Hypothalamus (tissue), 51 donors: ENCODE data around the gene GAPVD1.
"Not testable (repeated sequence)": the region's sequence is repeated elsewhere in the genome, so short reads cannot be mapped to it uniquely, and the experiment has no call there.

Source experiments
- DNase-seq, 51 donors: peaks; one replicate each; lab custom pipeline; 2025; lab: John Stamatoyannopoulos, UW

The GAPVD1 gene

GRCh38 chr9:125304273-125304672, 42.6 kb downstream of the GAPVD1 start:
- DNase-seq = no peak

- DNase-seq = no peak
Measured at GRCh38 chr9:125312411-125312810, 50.8 kb downstream of the GAPVD1 start.

DNA sequence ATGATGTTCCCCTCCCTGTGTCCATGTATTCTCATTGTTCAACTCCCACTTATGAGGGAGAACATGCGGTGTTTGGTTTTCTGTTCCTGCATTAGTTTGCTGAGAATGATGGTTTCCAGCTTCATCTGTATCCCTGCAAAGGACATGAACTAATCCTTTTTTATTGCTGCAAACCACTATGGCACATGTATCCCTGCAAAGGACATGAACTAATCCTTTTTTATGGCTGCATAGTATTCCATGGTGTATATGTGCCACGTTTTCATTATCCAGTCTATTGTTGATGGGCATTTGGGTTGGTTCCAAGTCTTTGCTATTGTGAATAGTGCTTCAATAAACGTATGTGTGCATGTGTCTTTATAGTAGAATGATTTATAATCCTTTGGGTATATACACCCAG, 54.7 kb downstream of the GAPVD1 start:
- DNase-seq = not testable (repeated sequence)

- no peak for DNase-seq
Measured at GRCh38 chr9:125317704-125318103, 56.1 kb downstream of the GAPVD1 start.

- DNase-seq = no peak
Measured at GRCh38 chr9:125321496-125321895, 59.9 kb downstream of the GAPVD1 start.

- DNase-seq = no peak
Measured at GRCh38 chr9:125323615-125324014, 62.0 kb downstream of the GAPVD1 start.

DNA sequence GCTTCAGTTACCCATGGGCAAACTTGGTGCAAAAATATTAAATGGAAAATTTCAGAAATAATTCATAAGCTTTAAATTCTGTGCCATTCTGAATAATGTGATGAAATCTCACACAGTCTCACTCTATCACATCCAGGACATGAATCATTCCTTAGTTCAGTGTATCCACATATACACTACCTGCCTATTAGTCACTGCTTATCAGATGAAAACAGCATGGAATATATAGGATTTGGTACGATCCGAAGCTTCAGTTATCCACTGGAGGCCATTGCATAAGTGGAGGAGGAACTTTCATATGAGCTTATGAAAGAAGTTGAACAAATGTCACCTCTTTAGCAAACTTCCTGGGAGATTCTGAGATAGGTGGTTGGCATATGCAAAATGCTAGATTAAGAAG, 64.2 kb downstream of the GAPVD1 start:
- DNase-seq = no peak

DNA sequence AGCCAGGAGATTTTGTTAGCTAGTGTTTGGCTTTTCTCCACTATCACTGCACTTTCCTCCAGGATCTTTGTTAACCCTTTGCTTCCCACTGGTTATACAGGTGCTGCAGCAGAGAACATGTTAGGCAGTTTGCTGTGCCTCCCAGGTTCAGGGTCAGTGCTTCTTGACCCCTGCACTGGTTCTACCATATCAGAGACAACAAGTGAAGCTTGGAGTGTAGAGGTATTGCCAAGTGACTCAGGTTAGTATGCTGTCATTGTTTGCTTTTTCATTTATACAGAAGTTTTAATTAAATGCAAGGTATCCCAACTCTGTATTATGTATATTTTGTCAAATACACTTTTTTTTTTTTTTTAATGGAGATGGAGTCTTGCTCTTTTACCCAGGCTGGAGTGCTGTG, 68.4 kb downstream of the GAPVD1 start:
- DNase-seq = no peak

DNA sequence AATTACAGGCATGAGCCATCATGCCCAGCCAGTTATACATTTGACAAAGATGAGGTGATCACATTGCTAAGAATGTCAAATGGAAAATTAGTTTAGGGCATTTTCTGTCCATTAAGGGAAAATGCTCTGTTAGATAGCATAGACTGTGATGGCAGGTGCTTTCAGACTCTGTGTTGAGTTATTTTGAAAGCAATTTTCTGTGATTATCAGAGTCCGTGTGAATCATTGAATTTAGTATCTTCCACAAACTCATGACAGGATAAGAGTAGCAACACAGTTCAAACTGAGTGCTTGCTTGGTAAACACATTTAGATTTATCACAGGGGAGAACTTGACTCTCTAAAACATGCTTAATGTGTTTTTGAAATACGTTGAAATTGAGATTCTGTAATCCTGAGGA, 69.0 kb downstream of the GAPVD1 start:
- no peak for DNase-seq

DNA sequence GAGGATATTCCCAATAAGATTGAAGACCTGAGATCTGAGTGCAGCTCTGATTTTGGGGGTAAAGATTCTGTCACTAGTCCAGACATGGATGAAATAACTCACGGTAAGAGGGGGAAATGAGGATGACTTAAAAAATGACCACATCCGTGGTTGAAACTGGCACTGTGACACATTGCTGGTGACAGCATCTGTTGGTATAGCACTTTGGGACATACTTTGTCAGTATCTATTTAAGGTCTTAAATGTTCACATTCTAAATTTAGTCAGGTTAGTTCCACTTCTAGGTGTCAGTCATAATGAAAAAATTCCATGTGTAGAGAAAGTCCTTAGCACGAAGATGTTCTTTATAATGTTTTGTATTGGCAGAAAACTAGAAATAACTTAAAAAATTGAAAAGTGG, 70.9 kb downstream of the GAPVD1 start:
- no peak for DNase-seq

- DNase-seq = no peak
Measured at GRCh38 chr9:125337236-125337635, 75.6 kb downstream of the GAPVD1 start.

DNA sequence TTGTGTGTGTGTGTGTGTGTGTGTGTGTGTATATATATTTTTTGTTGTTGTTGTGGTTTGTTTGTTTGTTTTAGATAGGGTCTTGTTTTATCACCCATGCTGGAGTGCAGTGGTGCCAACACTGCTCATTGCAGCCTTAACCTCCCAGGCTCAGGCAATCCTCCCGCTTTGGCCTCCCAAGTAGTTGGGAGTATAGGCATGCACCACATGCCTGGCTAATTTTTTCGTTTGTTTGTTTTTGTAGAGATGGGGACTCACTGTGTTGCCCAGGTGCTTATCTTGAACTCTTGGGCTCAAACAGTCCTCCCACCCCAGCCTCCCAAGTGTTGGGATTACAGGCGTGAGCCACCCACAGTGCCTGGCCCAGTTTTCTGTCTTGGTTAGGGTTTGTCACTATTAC, 77.3 kb downstream of the GAPVD1 start:
- DNase-seq = no peak

DNA sequence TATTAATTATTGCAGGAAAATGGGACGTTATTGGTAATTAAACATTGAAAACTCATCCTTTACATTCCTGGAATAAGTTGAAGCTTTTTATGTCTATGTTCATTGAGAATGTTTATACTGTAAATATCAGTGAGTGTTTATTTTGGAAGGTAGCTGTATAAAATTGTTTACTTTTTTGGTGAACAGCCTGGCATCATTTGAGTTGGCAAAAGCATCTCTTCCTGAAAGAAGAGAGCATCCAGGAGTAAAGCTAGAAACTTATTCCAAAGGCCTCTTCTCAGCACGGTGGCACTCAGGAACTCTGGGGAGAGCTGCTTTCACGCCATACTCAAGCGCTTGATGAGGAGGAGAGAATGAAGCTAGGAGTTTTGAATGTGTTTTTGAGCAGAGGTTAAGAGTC, 79.9 kb downstream of the GAPVD1 start:
- no peak for DNase-seq

DNA sequence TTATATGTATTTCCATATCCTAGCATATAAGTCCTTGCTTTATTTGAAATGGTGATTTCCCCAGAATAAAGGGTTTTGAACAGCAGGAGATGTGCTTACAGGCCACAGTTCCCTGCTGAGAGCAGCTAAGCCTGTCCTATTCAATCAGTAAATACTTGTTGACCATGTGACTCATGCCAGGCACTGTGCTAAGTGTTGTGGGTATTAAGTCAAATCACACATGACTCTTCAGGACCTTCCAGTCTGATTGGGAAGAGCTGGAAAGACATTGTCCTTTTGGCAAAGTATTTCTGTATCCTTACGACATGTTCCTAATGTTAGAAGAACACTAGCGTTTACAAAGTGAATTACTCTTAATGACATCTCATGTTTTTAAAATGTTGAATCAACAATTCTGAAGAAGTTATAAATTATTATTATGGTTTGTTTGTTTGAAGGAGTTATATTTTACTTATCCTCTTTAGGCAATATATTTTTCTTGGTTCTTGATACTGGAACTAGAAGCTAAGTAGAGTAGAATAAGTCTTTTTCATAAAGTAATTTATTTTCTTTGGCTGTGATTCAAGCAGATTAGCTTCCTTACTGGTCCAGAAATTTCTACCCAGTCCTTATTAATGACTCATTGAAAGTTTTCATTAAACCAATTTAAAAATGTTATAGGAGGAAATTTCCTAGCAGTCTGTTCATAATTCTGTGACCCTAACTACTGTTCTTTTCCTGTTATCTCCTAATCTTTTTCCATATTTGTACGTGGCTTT, 82.1 kb downstream of the GAPVD1 start:
- no peak for DNase-seq

- DNase-seq = no peak
Measured at GRCh38 chr9:125346080-125346732, 84.6 kb downstream of the GAPVD1 start.

GRCh38 chr9:125355601-125356000, 94.0 kb downstream of the GAPVD1 start:
- no peak for DNase-seq

GRCh38 chr9:125356032-125356431, 94.4 kb downstream of the GAPVD1 start:
- no peak for DNase-seq

- DNase-seq = no peak
Measured at GRCh38 chr9:125359011-125359410, 97.4 kb downstream of the GAPVD1 start.

- no peak for DNase-seq
Measured at GRCh38 chr9:125360601-125361000, 99.0 kb downstream of the GAPVD1 start.

GRCh38 chr9:125361837-125362531, 100.4 kb downstream of the GAPVD1 start:
- no peak for DNase-seq

DNA sequence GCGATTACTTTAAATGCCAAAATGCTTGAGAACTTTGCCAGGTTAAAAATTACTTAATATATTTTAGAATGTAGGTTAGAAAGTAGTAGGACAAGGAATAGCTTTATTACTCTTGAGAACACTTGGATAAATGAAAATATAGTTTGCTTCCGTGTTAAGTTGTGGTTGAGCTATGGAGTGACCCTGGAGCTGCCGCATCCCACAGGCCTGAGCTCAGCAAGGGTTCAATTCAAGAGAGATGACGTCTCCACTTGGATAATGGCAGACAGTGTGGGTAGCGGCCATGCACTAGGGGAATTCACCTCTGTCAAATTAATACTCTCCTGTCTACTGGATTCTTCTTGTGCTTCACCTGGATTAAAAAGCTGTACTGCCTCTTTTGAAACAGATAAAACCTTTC, 105.0 kb downstream of the GAPVD1 start:
- no peak for DNase-seq

GRCh38 chr9:125370786-125371185, 109.2 kb downstream of the GAPVD1 start:
- no peak for DNase-seq
